BE2C (cell line): ENCODE results near the gene MAP3K19.
"Not testable (repeated sequence)": the region's sequence is repeated elsewhere in the genome, so short reads cannot be mapped to it uniquely, and the experiment has no call there.

Experiments used
- DNase-seq: peaks from one replicate; pipeline ENCODE4 v3.0.0-alpha.2; 2020
- H3K27me3 ChIP-seq: fragments of 250-450 bp; sonication (Bioruptor Pico); 2 replicates; pipeline ENCODE4 v1.5.1; 2020; ENCODE audit warnings: mild to moderate bottlenecking
- H3K36me3 ChIP-seq: fragments of 250-450 bp; sonication (Bioruptor Pico); 2 replicates; pipeline ENCODE4 v1.5.1; 2020; ENCODE audit warnings: mild to moderate bottlenecking
- H3K4me1 ChIP-seq: fragments of 250-450 bp; sonication (Bioruptor Pico); 2 replicates; pipeline ENCODE4 v1.5.1; 2020
- H3K4me3 ChIP-seq: 2 replicates; pipeline ENCODE4 v1.5.1; 2011; ENCODE audit warnings: low read depth, low read length
- H3K9me3 ChIP-seq: fragments of 250-450 bp; sonication (Bioruptor Pico); 2 replicates; pipeline ENCODE4 v1.5.1; 2020
- CTCF ChIP-seq: IDR thresholded peaks from 2 replicates; pipeline ENCODE4 v1.5.1; 2012; ENCODE audit warnings: mild to moderate bottlenecking, low read depth, low read length

The MAP3K19 gene

GRCh38 chr2:135091681-135092080, 44.4 kb upstream of the MAP3K19 start:
- no peak for DNase-seq
- no peak for TF ChIP-seq CTCF
- no peak overlapping the region for H3K4me3 ChIP-seq

GRCh38 chr2:135089597-135089996, 42.4 kb upstream of the MAP3K19 start:
- not testable (repeated sequence) for H3K36me3 ChIP-seq, H3K4me1 ChIP-seq, DNase-seq, H3K27me3 ChIP-seq, H3K9me3 ChIP-seq, H3K4me3 ChIP-seq

More at GRCh38 chr2:135091681-135092080, 44.4 kb upstream of the MAP3K19 start:
- Histone ChIP-seq H3K27me3 (no peaks in the 10 kb centered on the region), H3K9me3 (no peaks in the 10 kb centered on the region), H3K4me1 (no peaks in the 10 kb centered on the region), H3K36me3 (no peaks in the 10 kb centered on the region)

DNA sequence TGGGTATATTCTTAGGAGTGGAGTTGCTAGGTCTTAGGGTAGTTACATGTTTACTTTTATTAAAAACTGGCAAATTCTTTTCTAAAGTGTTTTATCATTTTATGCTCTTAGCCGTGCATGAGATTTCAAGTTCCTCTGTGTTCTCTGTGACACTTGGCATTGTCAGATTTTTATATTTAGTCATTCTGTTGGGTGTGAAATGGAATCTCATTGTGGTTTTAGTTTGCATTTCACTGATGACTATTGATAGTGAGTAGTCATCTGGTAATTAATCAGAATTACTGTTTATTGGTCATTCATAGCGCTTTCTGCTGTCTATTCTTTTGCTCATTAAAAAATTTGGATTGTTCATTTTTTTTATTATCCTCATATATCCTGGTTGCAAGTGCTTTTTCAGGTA, 39.0 kb upstream of the MAP3K19 start:
- H3K4me1 ChIP-seq = no peaks in the 10 kb centered on the region
- H3K4me3 ChIP-seq = no peak overlapping the region
- H3K36me3 ChIP-seq = no peaks in the 10 kb centered on the region
- no peaks in the 10 kb centered on the region for H3K27me3 ChIP-seq
- no peak for TF ChIP-seq CTCF
- no peaks in the 10 kb centered on the region for H3K9me3 ChIP-seq
- DNase-seq = no peak

DNA sequence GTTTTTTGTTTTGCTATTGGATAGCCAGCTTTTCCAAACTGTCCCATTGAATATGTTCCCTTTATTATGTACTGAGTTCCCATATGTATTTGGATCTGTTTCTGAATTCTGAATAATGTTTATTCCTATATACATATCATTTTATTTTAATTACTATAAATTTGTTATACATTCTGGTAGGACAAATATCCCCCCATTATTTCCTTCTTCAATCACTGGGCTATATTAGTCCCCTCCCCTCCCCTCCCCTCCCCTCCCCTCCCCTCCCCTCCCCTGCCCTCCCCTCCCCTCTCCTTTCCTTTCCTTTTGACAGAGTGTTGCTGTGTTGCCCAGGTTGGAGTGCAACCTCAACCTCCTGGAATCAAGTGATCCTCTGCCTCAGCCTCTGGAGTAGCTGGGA, 31.2 kb upstream of the MAP3K19 start:
- H3K4me3 ChIP-seq = no peak overlapping the region
- H3K9me3 ChIP-seq = no peaks in the 10 kb centered on the region
- TF ChIP-seq CTCF = no peak
- H3K27me3 ChIP-seq = no peaks in the 10 kb centered on the region
- H3K36me3 ChIP-seq = no peaks in the 10 kb centered on the region
- H3K4me1 ChIP-seq = no peaks in the 10 kb centered on the region
- no peak for DNase-seq

- H3K36me3 ChIP-seq = no peaks in the 10 kb centered on the region
- H3K27me3 ChIP-seq = no peaks in the 10 kb centered on the region
- no peak for DNase-seq
- no peak for TF ChIP-seq CTCF
- no peak overlapping the region for H3K4me3 ChIP-seq
- H3K9me3 ChIP-seq = no peaks in the 10 kb centered on the region
- H3K4me1 ChIP-seq = no peaks in the 10 kb centered on the region
Observed at GRCh38 chr2:135076556-135076955, 29.3 kb upstream of the MAP3K19 start.

DNA sequence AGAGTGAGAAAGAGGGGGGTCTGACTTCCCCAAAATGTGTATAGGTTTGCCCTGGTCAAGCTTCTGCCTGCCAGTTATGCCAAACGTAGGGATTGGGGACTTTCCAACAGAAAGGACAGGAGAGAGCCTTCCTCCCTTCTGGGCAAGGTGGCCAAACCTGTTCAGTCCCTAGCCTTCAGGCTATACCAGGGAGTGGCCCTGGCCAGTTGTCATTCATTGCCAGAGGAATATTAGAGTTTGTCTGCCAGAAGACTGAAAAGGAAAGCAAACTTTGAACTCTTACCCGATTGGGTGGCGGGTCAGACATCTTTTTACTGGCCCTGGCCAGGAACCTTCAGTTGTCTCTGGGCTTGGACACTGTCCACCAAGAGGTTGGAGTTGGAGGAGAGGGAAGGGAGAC, 27.0 kb upstream of the MAP3K19 start:
- TF ChIP-seq CTCF = no peak
- Histone ChIP-seq H3K36me3 (no peaks in the 10 kb centered on the region), H3K4me3 (no peak overlapping the region), H3K9me3 (no peaks in the 10 kb centered on the region), H3K4me1 (no peaks in the 10 kb centered on the region), H3K27me3 (no peaks in the 10 kb centered on the region)
- no peak for DNase-seq
